ENCODE results near the gene TAMM41. TPM values are rescaled to one million over a fixed set of nuclear protein-coding genes. Genes with fewer than 3 reads are reported as not detected.

The TAMM41 gene
- total RNA-seq, 1 donor from 2014 or later, result 35.2 TPM

GRCh38 chr3:11805716-11806115 lies 41.0 kb downstream of the TAMM41 start:
- Mint-ChIP-seq H3K27me3 (ENCODE audit: insufficient read depth) (no peaks in the 10 kb centered on the region), H3K4me3 (no peak overlapping the region), H3K4me1 (ENCODE audit: low read depth) (no peaks in the 10 kb centered on the region), H3K9me3 (no peaks in the 10 kb centered on the region), H3K36me3 (ENCODE audit: low read depth) (peaks cover 55% of the 10 kb centered on the region), H3K27ac (no peak overlapping the region)
- DNase-seq (ENCODE audit: low spot score), result no peak
- intact Hi-C loops (cut with micrococcal nuclease), result loop anchor here (2.0 kb wide), 3 partner anchors 21 to 427 kb away; no protein-coding TSS in a partner anchor

GRCh38 chr3:11803977-11804892 lies 42.5 kb downstream of the TAMM41 start:
- Mint-ChIP-seq H3K4me1 (ENCODE audit: low read depth) (peaks cover 10% of the 10 kb centered on the region), H3K36me3 (ENCODE audit: low read depth) (peaks cover 62% of the 10 kb centered on the region), H3K27ac (no peak overlapping the region), H3K4me3 (no peak overlapping the region), H3K27me3 (ENCODE audit: insufficient read depth) (no peaks in the 10 kb centered on the region), H3K9me3 (peaks cover 14% of the 10 kb centered on the region)
- peak; percentile 16 for DNase-seq (ENCODE audit: low spot score)
- intact Hi-C loops (cut with micrococcal nuclease), result loop anchor here (1.0 to 2.0 kb wide), 5 partner anchors 19 to 425 kb away; no protein-coding TSS in a partner anchor

GRCh38 chr3:11799791-11800190 lies 46.9 kb downstream of the TAMM41 start:
- H3K36me3 Mint-ChIP-seq (ENCODE audit: low read depth), result peaks cover 69% of the 10 kb centered on the region

GRCh38 chr3:11794927-11795326 lies 51.8 kb downstream of the TAMM41 start:
- no peaks in the 10 kb centered on the region for H3K27me3 Mint-ChIP-seq (ENCODE audit: insufficient read depth)
- intact Hi-C loops (cut with micrococcal nuclease), result no loop called here

More at GRCh38 chr3:11799791-11800190, 46.9 kb downstream of the TAMM41 start:
- Mint-ChIP-seq H3K4me1 (ENCODE audit: low read depth) (peaks cover 11% of the 10 kb centered on the region), H3K27me3 (ENCODE audit: insufficient read depth) (no peaks in the 10 kb centered on the region), H3K27ac (peak overlapping the region; percentile 42), H3K9me3 (peaks cover 25% of the 10 kb centered on the region), H3K4me3 (peak overlapping the region; percentile 27)
- intact Hi-C loops (cut with micrococcal nuclease), result no loop called here
- no peak for DNase-seq (ENCODE audit: low spot score)

GRCh38 chr3:11791339-11792200 lies 55.1 kb downstream of the TAMM41 start:
- H3K36me3 Mint-ChIP-seq (ENCODE audit: low read depth), result peaks cover 41% of the 10 kb centered on the region
- H3K9me3 Mint-ChIP-seq, result no peaks in the 10 kb centered on the region
- no peaks in the 10 kb centered on the region for H3K27me3 Mint-ChIP-seq (ENCODE audit: insufficient read depth)
- no peaks in the 10 kb centered on the region for H3K4me1 Mint-ChIP-seq (ENCODE audit: low read depth)
- no peak for DNase-seq (ENCODE audit: low spot score)
- H3K27ac Mint-ChIP-seq, result no peak overlapping the region
- no peak overlapping the region for H3K4me3 Mint-ChIP-seq
- intact Hi-C loops (cut with micrococcal nuclease), result no loop called here

More at GRCh38 chr3:11794927-11795326, 51.8 kb downstream of the TAMM41 start:
- peaks cover 18% of the 10 kb centered on the region for H3K9me3 Mint-ChIP-seq
- H3K4me3 Mint-ChIP-seq, result no peak overlapping the region
- peaks cover 8% of the 10 kb centered on the region for H3K4me1 Mint-ChIP-seq (ENCODE audit: low read depth)
- no peak overlapping the region for H3K27ac Mint-ChIP-seq
- no peak for DNase-seq (ENCODE audit: low spot score)
- peaks cover 51% of the 10 kb centered on the region for H3K36me3 Mint-ChIP-seq (ENCODE audit: low read depth)

- Mint-ChIP-seq H3K36me3 (ENCODE audit: low read depth) (peaks cover 34% of the 10 kb centered on the region), H3K4me1 (ENCODE audit: low read depth) (peaks cover 13% of the 10 kb centered on the region), H3K4me3 (no peak overlapping the region), H3K27ac (no peak overlapping the region), H3K9me3 (no peaks in the 10 kb centered on the region), H3K27me3 (ENCODE audit: insufficient read depth) (no peaks in the 10 kb centered on the region)
- intact Hi-C loops (cut with micrococcal nuclease), result loop anchor here (5.0 kb wide), 1 partner anchor 72 kb away; no protein-coding TSS in a partner anchor
- DNase-seq (ENCODE audit: low spot score), result no peak
Measured at GRCh38 chr3:11789412-11789811, 57.3 kb downstream of the TAMM41 start.

GRCh38 chr3:11784971-11785377 lies 61.7 kb downstream of the TAMM41 start:
- no peaks in the 10 kb centered on the region for H3K9me3 Mint-ChIP-seq
- no peaks in the 10 kb centered on the region for H3K27me3 Mint-ChIP-seq (ENCODE audit: insufficient read depth)
- peaks cover 21% of the 10 kb centered on the region for H3K4me1 Mint-ChIP-seq (ENCODE audit: low read depth)
- peak overlapping the region; percentile 72 for H3K4me3 Mint-ChIP-seq
- H3K36me3 Mint-ChIP-seq (ENCODE audit: low read depth), result peaks cover 24% of the 10 kb centered on the region
- peak; percentile 36 for DNase-seq (ENCODE audit: low spot score)
- intact Hi-C loops (cut with micrococcal nuclease), result loop anchor here (1.0 to 5.0 kb wide), 3 partner anchors 15 to 68 kb away; no protein-coding TSS in a partner anchor
- peak overlapping the region; percentile 96 for H3K27ac Mint-ChIP-seq

GRCh38 chr3:11780341-11780740 lies 66.3 kb downstream of the TAMM41 start:
- Mint-ChIP-seq H3K27ac (no peak overlapping the region), H3K36me3 (ENCODE audit: low read depth) (peaks cover 9% of the 10 kb centered on the region), H3K9me3 (no peaks in the 10 kb centered on the region), H3K4me3 (no peak overlapping the region), H3K27me3 (ENCODE audit: insufficient read depth) (no peaks in the 10 kb centered on the region), H3K4me1 (ENCODE audit: low read depth) (peaks cover 15% of the 10 kb centered on the region)
- no peak for DNase-seq (ENCODE audit: low spot score)
- intact Hi-C loops (cut with micrococcal nuclease), result no loop called here

GRCh38 chr3:11779626-11780025 lies 67.1 kb downstream of the TAMM41 start:
- Mint-ChIP-seq H3K27me3 (ENCODE audit: insufficient read depth) (no peaks in the 10 kb centered on the region), H3K4me3 (no peak overlapping the region), H3K4me1 (ENCODE audit: low read depth) (peaks cover 9% of the 10 kb centered on the region), H3K27ac (no peak overlapping the region), H3K36me3 (ENCODE audit: low read depth) (peaks cover 4% of the 10 kb centered on the region), H3K9me3 (no peaks in the 10 kb centered on the region)
- intact Hi-C loops (cut with micrococcal nuclease), result no loop called here
- no peak for DNase-seq (ENCODE audit: low spot score)

GRCh38 chr3:11778248-11778647 lies 68.4 kb downstream of the TAMM41 start:
- intact Hi-C loops (cut with micrococcal nuclease), result no loop called here
- H3K4me3 Mint-ChIP-seq, result no peak overlapping the region
- H3K9me3 Mint-ChIP-seq, result no peaks in the 10 kb centered on the region
- DNase-seq (ENCODE audit: low spot score), result no peak
- no peaks in the 10 kb centered on the region for H3K27me3 Mint-ChIP-seq (ENCODE audit: insufficient read depth)
- H3K36me3 Mint-ChIP-seq (ENCODE audit: low read depth), result peaks cover 4% of the 10 kb centered on the region
- H3K4me1 Mint-ChIP-seq (ENCODE audit: low read depth), result no peaks in the 10 kb centered on the region
- H3K27ac Mint-ChIP-seq, result no peak overlapping the region

GRCh38 chr3:11776346-11776745 lies 70.3 kb downstream of the TAMM41 start:
- H3K27ac Mint-ChIP-seq, result no peak overlapping the region
- no peaks in the 10 kb centered on the region for H3K9me3 Mint-ChIP-seq
- no peak for DNase-seq (ENCODE audit: low spot score)
- no peaks in the 10 kb centered on the region for H3K27me3 Mint-ChIP-seq (ENCODE audit: insufficient read depth)
- H3K4me1 Mint-ChIP-seq (ENCODE audit: low read depth), result peaks cover under 1% of the 10 kb centered on the region
- peaks cover 4% of the 10 kb centered on the region for H3K36me3 Mint-ChIP-seq (ENCODE audit: low read depth)
- intact Hi-C loops (cut with micrococcal nuclease), result no loop called here
- no peak overlapping the region for H3K4me3 Mint-ChIP-seq

GRCh38 chr3:11775493-11775892 lies 71.2 kb downstream of the TAMM41 start:
- H3K4me3 Mint-ChIP-seq, result no peak overlapping the region
- no peak for DNase-seq (ENCODE audit: low spot score)

More at GRCh38 chr3:11775493-11775892, 71.2 kb downstream of the TAMM41 start:
- Mint-ChIP-seq H3K4me1 (ENCODE audit: low read depth) (peaks cover 9% of the 10 kb centered on the region), H3K27me3 (ENCODE audit: insufficient read depth) (no peaks in the 10 kb centered on the region), H3K9me3 (no peaks in the 10 kb centered on the region), H3K27ac (no peak overlapping the region), H3K36me3 (ENCODE audit: low read depth) (peaks cover 4% of the 10 kb centered on the region)
- intact Hi-C loops (cut with micrococcal nuclease), result no loop called here
